WTC11 (cell line): Measurements from ENCODE around the gene ZNRF3. TPM values are rescaled to one million over a fixed set of nuclear protein-coding genes. Genes with fewer than 3 reads are reported as not detected.
A peak's percentile ranks its signal among the peaks of the same experiment; 100 is the strongest.

Experiments used
- ATAC-seq: fragments of 200-7000 bp; cut with Tn5 transposase; 2 replicates; pipeline ENCODE4 v1.10.0; 2021; ENCODE audit warnings: mild to moderate bottlenecking, moderate library complexity
- CTCF ChIA-PET: fragments of 300-600 bp; sonication (Branson Sonifier 250); formaldehyde crosslinking; loops from one replicate; lab custom pipeline; 2021; ENCODE audit warnings: antibody characterized with exemption; lab: Charles Lee
- POLR2A ChIA-PET: fragments of 350-600 bp; sonication (Branson Sonifier 250); formaldehyde crosslinking; loops from one replicate; lab custom pipeline; 2021; ENCODE audit warnings: antibody characterized with exemption; lab: Charles Lee
- DNase-seq: peaks from one replicate; pipeline ENCODE4 v3.0.0; 2021; ENCODE audit warnings: low spot score
- H3K27ac Mint-ChIP-seq: 2 replicates; pipeline ENCODE4 v1.8.0; 2021; ENCODE audit warnings: mixed read lengths
- H3K27me3 Mint-ChIP-seq: 2 replicates; pipeline ENCODE4 v1.8.0; 2021; ENCODE audit warnings: low read depth, mild to moderate bottlenecking, moderate library complexity, mixed read lengths
- H3K36me3 Mint-ChIP-seq: 2 replicates; pipeline ENCODE4 v1.8.0; 2021; ENCODE audit warnings: mixed read lengths
- H3K4me1 Mint-ChIP-seq: 2 replicates; pipeline ENCODE4 v1.8.0; 2022; ENCODE audit warnings: mixed read lengths
- H3K4me3 Mint-ChIP-seq: 2 replicates; pipeline ENCODE4 v1.8.0; 2021; ENCODE audit warnings: mild to moderate bottlenecking, moderate library complexity, mixed read lengths
- H3K9me3 Mint-ChIP-seq: 2 replicates; pipeline ENCODE4 v1.8.0; 2021; ENCODE audit warnings: mixed read lengths
- ARID4B ChIP-seq: sonication (generic); formaldehyde crosslinking; IDR thresholded peaks from 2 replicates; pipeline ENCODE4 v1.8.0; 2023; ENCODE audit warnings: missing genetic modification reagents, mild to moderate bottlenecking, borderline replicate concordance
- E2F1 ChIP-seq: sonication (generic); formaldehyde crosslinking; IDR thresholded peaks from 2 replicates; pipeline ENCODE4 v1.8.0; 2022; ENCODE audit warnings: mild to moderate bottlenecking, missing genetic modification reagents
- ELF4 ChIP-seq: sonication (generic); formaldehyde crosslinking; IDR thresholded peaks from 2 replicates; pipeline ENCODE4 v1.8.1; 2022; ENCODE audit warnings: low read depth, mild to moderate bottlenecking, moderate library complexity, missing genetic modification reagents
- FOXK1 ChIP-seq: sonication (generic); formaldehyde crosslinking; IDR thresholded peaks from 2 replicates; pipeline ENCODE4 v1.8.0; 2022; ENCODE audit warnings: mild to moderate bottlenecking, moderate library complexity, missing genetic modification reagents
- IRF2 ChIP-seq: sonication (generic); formaldehyde crosslinking; IDR thresholded peaks from 2 replicates; pipeline ENCODE4 v1.8.0; 2022; ENCODE audit warnings: low read depth, missing genetic modification reagents, borderline replicate concordance
- KAT7 ChIP-seq: sonication (generic); formaldehyde crosslinking; IDR thresholded peaks from 2 replicates; pipeline ENCODE4 v1.8.1; 2023; ENCODE audit warnings: missing genetic modification reagents, mild to moderate bottlenecking, borderline replicate concordance
- MYBL2 ChIP-seq: sonication (generic); formaldehyde crosslinking; IDR thresholded peaks from 2 replicates; pipeline ENCODE4 v1.8.1; 2023; ENCODE audit warnings: mild to moderate bottlenecking, moderate library complexity, missing genetic modification reagents
- NFYB ChIP-seq: sonication (generic); formaldehyde crosslinking; conservative IDR thresholded peaks from 2 replicates; pipeline ENCODE4 v1.8.0; 2022; ENCODE audit warnings: low read depth, missing genetic modification reagents
- NR1H2 ChIP-seq: sonication (generic); formaldehyde crosslinking; IDR thresholded peaks from 2 replicates; pipeline ENCODE4 v1.9.0; 2021; ENCODE audit warnings: mild to moderate bottlenecking, moderate library complexity, missing genetic modification reagents
- NR3C1 ChIP-seq: sonication (generic); formaldehyde crosslinking; conservative IDR thresholded peaks from 2 replicates; pipeline ENCODE4 v1.8.1; 2023; ENCODE audit warnings: low read depth, mild to moderate bottlenecking, missing genetic modification reagents
- OVOL2 ChIP-seq: fragments of 250-450 bp; sonication (Bioruptor Pico); IDR thresholded peaks from 2 replicates; pipeline ENCODE4 v1.9.0; 2021; ENCODE audit warnings: mild to moderate bottlenecking, borderline replicate concordance
- SMAD3 ChIP-seq: sonication (generic); formaldehyde crosslinking; IDR thresholded peaks from 2 replicates; pipeline ENCODE4 v1.8.0; 2022; ENCODE audit warnings: missing genetic modification reagents, mild to moderate bottlenecking, borderline replicate concordance
- STAT6 ChIP-seq: sonication (generic); formaldehyde crosslinking; conservative IDR thresholded peaks from 2 replicates; pipeline ENCODE4 v1.8.1; 2023; ENCODE audit warnings: mild to moderate bottlenecking, low read depth, missing genetic modification reagents, moderate library complexity
- ZNF138 ChIP-seq: sonication (generic); formaldehyde crosslinking; conservative IDR thresholded peaks from 2 replicates; pipeline ENCODE4 v1.8.1; 2022; ENCODE audit warnings: mild to moderate bottlenecking, moderate library complexity, missing genetic modification reagents
- ZNF263 ChIP-seq: sonication (generic); formaldehyde crosslinking; IDR thresholded peaks from 2 replicates; pipeline ENCODE4 v1.8.1; 2022; ENCODE audit warnings: low read depth, mild to moderate bottlenecking, moderate library complexity, missing genetic modification reagents
- ZNF416 ChIP-seq: fragments of 250-450 bp; sonication (Bioruptor Pico); IDR thresholded peaks from 2 replicates; pipeline ENCODE4 v1.9.0; 2021; ENCODE audit warnings: mild to moderate bottlenecking, inconsistent platforms
- ZNF425 ChIP-seq: fragments of 250-450 bp; sonication (Bioruptor Pico); conservative IDR thresholded peaks from 2 replicates; pipeline ENCODE4 v1.9.0; 2021; ENCODE audit warnings: mild to moderate bottlenecking
- total RNA-seq: library from RNA; stranded (reverse); gene quantifications from 3 replicates; pipeline ENCODE4 v1.2.3, GENCODE V29; 2021

Gene ZNRF3
- total RNA-seq, 1 experiment from 2014 or later: 25.4 TPM

- ChIA-PET POLR2A (no interaction called here), CTCF (interaction anchor here (1.4 kb wide), 1 partner anchor 276 kb away, joined by 4 read pairs; no protein-coding TSS in a partner anchor)
- H3K27me3 Mint-ChIP-seq: no peaks in the 10 kb centered on the region
- no peaks in the 10 kb centered on the region for H3K9me3 Mint-ChIP-seq
- H3K27ac Mint-ChIP-seq: peak overlapping the region; percentile 86
- peak; percentile 31; the same call in 1 of the 2 replicates for ATAC-seq
- no peaks in the 10 kb centered on the region for H3K36me3 Mint-ChIP-seq
- no peak for DNase-seq
- no peak overlapping the region for H3K4me3 Mint-ChIP-seq
- TF ChIP-seq NR3C1 (CRISPR knock-in tag) (no peak), FOXK1 (no peak)
- peaks cover 27% of the 10 kb centered on the region for H3K4me1 Mint-ChIP-seq
These were observed 86.2 kb downstream of the ZNRF3 start for GRCh38 chr22:28969401-28970168.

GRCh38 chr22:28973352-28973751 is 90.0 kb downstream of the ZNRF3 start:
- Mint-ChIP-seq H3K9me3 (no peaks in the 10 kb centered on the region), H3K27ac (no peak overlapping the region; the same call in 1 of the 2 replicates), H3K4me1 (peaks cover 39% of the 10 kb centered on the region), H3K4me3 (no peak overlapping the region), H3K36me3 (no peaks in the 10 kb centered on the region), H3K27me3 (no peaks in the 10 kb centered on the region)
- ATAC-seq (no peak), DNase-seq (no peak)
- CTCF ChIA-PET: no interaction called here
- TF ChIP-seq ELF4 (CRISPR knock-in tag): no peak
- TF ChIP-seq IRF2 (CRISPR knock-in tag): no peak
- TF ChIP-seq MYBL2 (CRISPR knock-in tag): no peak
- TF ChIP-seq ZNF263 (CRISPR knock-in tag): no peak
- no peak for TF ChIP-seq ZNF138 (CRISPR knock-in tag)
- TF ChIP-seq E2F1: no peak
- no peak for TF ChIP-seq NFYB (CRISPR knock-in tag)
- TF ChIP-seq ZNF416 (CRISPR knock-in tag): no peak
- TF ChIP-seq NR3C1 (CRISPR knock-in tag): no peak
- no peak for TF ChIP-seq SMAD3 (CRISPR knock-in tag)
- no peak for TF ChIP-seq KAT7 (CRISPR knock-in tag)
- no peak for TF ChIP-seq OVOL2
- TF ChIP-seq ARID4B (CRISPR knock-in tag): no peak
- no peak for TF ChIP-seq NR1H2 (CRISPR knock-in tag)
- no peak for TF ChIP-seq STAT6 (CRISPR knock-in tag)
- TF ChIP-seq ZNF425 (CRISPR knock-in tag): no peak
- POLR2A ChIA-PET: no interaction called here
